ENCODE measurements around the gene SLC25A46.
A peak's percentile ranks its signal among the peaks of the same experiment; 100 is the strongest.
"Not testable (repeated sequence)": the region's sequence is repeated elsewhere in the genome, so short reads cannot be mapped to it uniquely, and the experiment has no call there.

SLC25A46 gene

GRCh38 chr5:110738812-110739651, at the start of gene SLC25A46:
Gene SLC25A46, plus strand, starts transcription at chr5:110739007. Its CDS starts 113 bp downstream, at chr5:110739120.
- peak; percentile 95 for DNase-seq

- DNase-seq, result not testable (repeated sequence)
Observed at GRCh38 chr5:110690587-110690986, 48.2 kb upstream of the SLC25A46 start.

GRCh38 chr5:110692669-110693068, 46.1 kb upstream of the SLC25A46 start:
- not testable (repeated sequence) for DNase-seq

- DNase-seq, result no peak
Observed at GRCh38 chr5:110702300-110702699, 36.5 kb upstream of the SLC25A46 start.

- no peak for DNase-seq
Observed at GRCh38 chr5:110702704-110703103, 36.1 kb upstream of the SLC25A46 start.

GRCh38 chr5:110703481-110703880, 35.3 kb upstream of the SLC25A46 start:
- DNase-seq, result no peak

- no peak for DNase-seq
Observed at GRCh38 chr5:110705349-110705748, 33.5 kb upstream of the SLC25A46 start.

GRCh38 chr5:110707260-110707844, 31.5 kb upstream of the SLC25A46 start:
- no peak for DNase-seq

- no peak for DNase-seq
Observed at GRCh38 chr5:110716247-110717245, 22.3 kb upstream of the SLC25A46 start.

GRCh38 chr5:110718311-110718710, 20.5 kb upstream of the SLC25A46 start:
- DNase-seq, result no peak

- DNase-seq, result peak; percentile 70
Observed at GRCh38 chr5:110726249-110727024, 12.4 kb upstream of the SLC25A46 start, which contains the start of gene TMEM232. Gene TMEM232, minus strand, starts transcription at chr5:110726671. Its CDS starts 59,319 bp downstream, at chr5:110667352.

- no peak for DNase-seq
Observed at GRCh38 chr5:110727025-110727314, 11.8 kb upstream of the SLC25A46 start.

- DNase-seq, result not testable (repeated sequence)
Observed at GRCh38 chr5:110731499-110731898, 7.3 kb upstream of the SLC25A46 start.

GRCh38 chr5:110734101-110734500, 4.7 kb upstream of the SLC25A46 start:
- no peak for DNase-seq

- no peak for DNase-seq
Observed at GRCh38 chr5:110735556-110735955, 3.3 kb upstream of the SLC25A46 start.

- DNase-seq, result no peak
Observed at GRCh38 chr5:110736753-110737152, 2.1 kb upstream of the SLC25A46 start.

- DNase-seq, result no peak
Observed at GRCh38 chr5:110738503-110738811, 350 bp upstream of the SLC25A46 start.

- DNase-seq, result no peak
Observed at GRCh38 chr5:110751902-110752762, 13.3 kb downstream of the SLC25A46 start.

- DNase-seq, result no peak
Observed at GRCh38 chr5:110752953-110753352, 14.1 kb downstream of the SLC25A46 start.

- DNase-seq, result no peak
Observed at GRCh38 chr5:110753600-110753999, 14.8 kb downstream of the SLC25A46 start.

- no peak for DNase-seq
Observed at GRCh38 chr5:110754181-110754580, 15.4 kb downstream of the SLC25A46 start.

All from RPMI8226 (cell line).